Hematopoietic multipotent progenitor cell treated with erythropoietin and hydrocortisone succinate and interleukin-3 and kit ligand, for 8 days (in vitro differentiated cells): Measurements from ENCODE around the gene ATXN1L.
A peak's percentile ranks its signal among the peaks of the same experiment; 100 is the strongest.
"Not testable (repeated sequence)": the region's sequence is repeated elsewhere in the genome, so short reads cannot be mapped to it uniquely, and the experiment has no call there.

Source experiments
- DNase-seq: peaks from one replicate; pipeline ENCODE4 v3.0.0-alpha.2; 2015

The ATXN1L gene, protein sequence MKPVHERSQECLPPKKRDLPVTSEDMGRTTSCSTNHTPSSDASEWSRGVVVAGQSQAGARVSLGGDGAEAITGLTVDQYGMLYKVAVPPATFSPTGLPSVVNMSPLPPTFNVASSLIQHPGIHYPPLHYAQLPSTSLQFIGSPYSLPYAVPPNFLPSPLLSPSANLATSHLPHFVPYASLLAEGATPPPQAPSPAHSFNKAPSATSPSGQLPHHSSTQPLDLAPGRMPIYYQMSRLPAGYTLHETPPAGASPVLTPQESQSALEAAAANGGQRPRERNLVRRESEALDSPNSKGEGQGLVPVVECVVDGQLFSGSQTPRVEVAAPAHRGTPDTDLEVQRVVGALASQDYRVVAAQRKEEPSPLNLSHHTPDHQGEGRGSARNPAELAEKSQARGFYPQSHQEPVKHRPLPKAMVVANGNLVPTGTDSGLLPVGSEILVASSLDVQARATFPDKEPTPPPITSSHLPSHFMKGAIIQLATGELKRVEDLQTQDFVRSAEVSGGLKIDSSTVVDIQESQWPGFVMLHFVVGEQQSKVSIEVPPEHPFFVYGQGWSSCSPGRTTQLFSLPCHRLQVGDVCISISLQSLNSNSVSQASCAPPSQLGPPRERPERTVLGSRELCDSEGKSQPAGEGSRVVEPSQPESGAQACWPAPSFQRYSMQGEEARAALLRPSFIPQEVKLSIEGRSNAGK

DNA sequence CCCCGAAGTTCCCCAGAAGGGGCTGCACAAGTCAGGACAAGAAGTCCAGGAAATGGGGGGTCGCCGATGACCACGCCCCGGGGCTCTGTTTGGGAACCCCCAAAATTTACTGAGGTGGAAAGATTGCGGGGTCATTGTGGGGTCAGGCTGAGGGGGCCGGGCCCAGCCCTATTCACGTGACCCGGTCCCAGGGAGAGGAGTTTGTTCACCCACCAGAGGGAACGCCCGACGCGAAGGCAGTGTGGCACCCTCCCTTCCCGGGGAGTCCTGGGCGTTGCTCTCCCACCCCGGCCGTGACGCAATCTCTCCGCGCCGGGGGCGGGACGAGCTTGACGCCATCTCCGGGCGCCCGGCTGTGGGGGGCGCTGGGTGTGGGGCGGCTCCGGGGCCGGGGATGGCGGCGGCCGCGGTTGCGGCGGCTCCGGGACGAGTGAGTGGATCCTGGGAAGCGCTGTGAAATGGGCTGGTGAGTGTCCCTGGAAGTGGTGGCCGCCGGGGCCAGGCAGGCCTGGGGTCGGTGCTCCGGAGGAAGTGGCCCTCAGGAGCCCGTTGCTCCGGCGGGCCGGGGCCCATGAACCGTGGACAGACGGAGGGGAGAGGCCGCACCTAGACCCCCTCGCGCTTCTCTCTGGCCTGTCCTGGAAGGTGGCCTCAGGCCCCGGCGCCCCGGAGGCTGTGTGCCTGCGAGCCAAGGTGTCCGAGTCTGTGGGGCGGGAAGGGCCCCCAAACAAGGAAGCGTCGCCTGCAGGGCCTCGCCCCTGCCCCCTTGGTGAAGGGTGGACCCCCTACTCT, at the start of gene ATXN1L:
Gene ATXN1L, plus strand, starts transcription at position 338 of the 792 bp plus-strand sequence. CDS start 3,765 bp downstream, outside the sequence.
- DNase-seq = peak; percentile 95

DNA sequence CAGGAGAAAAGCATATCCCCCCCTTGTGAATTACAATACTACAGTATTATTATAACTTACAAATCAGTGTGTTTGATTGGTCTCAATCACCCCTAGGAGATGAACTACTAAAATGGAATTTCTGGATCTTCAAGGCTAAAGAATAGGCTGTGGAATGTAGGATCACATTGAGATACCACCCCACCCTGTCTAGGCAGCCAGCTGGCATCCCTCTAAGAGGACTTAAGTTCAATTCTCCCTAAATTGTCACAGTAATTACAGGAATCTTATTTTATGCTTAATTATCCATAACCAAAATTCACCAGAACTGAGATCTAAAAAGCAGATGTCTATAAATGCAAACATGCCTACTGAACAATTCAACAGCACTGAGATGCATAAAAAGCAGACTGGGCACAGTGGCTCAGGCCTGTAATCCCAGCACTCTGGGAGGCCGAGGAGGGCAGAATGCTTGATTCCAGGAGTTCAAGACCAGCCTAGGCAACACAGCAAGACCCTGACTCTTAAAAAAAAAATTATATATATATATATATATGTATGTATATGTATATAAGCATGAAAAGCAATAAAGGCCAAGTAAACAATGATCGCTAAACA, 49.2 kb upstream of the ATXN1L start:
- DNase-seq = no peak

DNA sequence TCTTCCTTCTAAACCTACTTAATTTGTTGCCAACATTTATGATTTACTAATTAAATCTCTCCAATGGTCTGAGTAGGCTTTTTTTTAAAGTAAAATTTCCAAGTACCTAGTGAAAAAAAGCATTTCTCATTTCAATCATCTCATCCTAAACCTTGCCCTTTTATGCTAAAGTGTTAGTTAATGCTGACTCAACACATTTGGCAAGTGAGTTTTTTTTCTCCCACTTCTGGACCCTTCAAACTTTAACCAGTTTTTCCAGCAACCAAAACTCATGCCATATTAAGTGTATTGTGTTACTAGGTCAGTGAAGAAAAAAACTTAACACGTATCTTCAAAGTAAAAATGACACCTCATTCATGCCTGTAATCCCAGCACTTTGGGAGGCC, 42.5 kb upstream of the ATXN1L start:
- DNase-seq = no peak

DNA sequence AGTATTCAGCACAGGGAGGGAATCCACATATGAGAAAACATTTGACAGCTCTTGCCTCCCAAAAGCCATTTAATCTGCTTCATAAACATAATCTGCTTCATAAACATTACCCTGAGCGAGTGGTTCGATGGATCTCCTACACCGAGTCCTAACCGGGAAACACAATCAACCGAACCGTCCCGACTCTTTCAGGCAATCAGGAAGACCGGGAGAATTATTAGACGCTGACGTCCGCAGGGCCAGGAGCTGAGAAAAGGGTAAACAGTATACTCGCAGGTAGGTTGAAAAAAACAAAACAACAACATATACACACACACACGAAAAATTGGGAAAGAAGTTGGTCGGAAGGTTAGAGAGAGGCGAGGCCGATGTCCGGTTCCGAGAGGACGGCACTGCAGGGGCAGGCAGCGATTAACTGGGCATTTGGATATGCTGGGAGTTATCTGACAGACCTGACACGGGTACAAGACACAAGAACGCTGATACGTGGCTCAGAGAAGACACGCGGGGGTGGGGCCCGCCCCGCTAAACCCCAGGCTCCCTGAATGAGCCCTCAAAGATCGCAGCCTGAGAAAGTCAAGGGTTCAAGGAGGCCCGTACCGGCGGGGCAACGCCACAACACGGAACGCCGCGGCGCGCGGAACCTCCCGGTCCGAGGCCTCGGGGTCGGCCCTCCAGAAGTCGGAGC, 37.7 kb upstream of the ATXN1L start:
- DNase-seq = peak; percentile 76

DNA sequence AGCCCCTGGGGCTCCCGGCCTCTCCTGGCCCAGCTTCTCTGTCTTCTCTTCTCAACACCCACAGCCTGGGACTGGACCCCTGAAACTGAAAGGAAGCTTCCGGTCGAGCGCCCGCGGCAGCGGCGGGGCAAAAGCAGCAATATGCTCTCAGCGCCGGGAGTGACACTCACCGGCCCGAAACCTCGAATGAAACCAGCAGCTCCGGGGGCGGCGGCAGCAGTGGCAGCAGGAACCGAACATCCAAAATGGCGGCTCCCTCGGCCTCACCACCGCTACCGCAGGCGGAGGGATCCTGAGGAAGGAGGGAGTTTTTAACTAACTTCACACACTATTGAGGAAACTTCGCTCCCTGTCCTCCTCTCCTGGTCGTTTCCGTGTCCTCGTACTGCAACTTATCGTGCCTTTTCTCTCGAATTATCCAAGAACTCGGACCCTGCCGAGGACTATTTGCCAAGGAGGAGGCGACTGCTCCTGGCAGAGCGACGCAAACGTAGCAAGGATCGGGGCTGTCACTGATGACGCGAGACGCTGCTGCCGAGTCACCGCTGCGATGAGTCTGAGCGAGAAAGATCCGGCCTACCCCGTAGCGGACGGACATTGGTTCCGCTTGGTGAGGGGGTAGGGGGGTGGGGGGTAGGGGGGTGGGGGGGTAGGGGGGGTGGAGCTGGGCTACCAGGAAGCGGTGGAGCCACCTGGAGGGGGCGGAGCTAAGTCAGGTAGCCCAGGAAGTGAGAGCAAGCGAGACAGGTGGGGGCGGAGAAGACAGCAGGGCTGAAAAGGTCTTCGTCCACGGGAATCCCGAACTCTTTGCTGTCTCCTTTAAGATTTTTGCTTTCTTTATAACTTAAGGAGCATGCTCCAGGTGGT, 37.0 kb upstream of the ATXN1L start, which contains the start of gene AP1G1:
Gene AP1G1, minus strand, starts transcription at position 242 of the 867 bp plus-strand sequence. CDS start 19,355 bp downstream, outside the sequence.
- peak; percentile 98 for DNase-seq

DNA sequence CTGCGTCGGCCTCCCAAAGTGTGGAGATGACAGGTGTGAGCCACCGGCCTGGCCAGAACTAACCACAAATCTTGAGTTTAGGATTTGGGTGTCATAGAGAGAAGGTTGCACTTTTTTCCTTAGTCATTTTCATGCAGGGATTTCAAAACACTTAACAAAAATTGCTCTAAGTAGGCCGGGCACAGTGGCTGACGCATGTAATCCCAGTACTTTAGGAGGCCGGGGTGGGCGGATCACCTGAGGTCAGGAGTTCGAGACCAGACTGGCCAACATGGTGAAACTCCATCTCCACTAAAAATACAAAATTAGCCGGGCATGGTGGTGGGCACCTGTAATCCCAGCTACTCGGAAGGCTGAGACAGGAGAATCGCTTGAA, 35.6 kb upstream of the ATXN1L start:
- DNase-seq = not testable (repeated sequence)

DNA sequence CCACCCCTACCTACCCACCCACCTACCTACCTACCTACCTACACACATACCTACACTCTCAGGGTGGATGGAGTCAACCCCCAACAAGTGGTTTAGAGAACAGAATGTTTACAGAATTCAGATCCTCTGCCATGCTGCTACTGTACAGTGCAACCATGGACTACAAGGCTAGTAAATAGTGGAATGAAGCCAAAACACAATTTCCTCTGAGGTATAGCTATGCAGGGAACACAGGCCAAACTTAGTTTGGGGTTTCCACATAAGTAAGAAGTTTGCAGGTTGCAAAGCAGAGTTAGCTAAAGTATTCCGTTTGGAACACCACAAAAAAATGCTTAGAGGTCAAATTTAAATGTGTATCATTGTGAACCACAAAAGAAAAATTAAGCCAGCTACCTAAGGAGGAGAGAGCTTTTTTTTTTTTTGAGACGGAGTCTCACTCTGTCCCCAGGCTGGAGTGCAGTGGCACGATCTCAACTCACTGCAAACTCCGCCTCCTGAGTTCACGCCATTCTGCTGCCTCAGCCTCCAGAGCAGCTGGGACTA, 34.4 kb upstream of the ATXN1L start:
- no peak for DNase-seq

DNA sequence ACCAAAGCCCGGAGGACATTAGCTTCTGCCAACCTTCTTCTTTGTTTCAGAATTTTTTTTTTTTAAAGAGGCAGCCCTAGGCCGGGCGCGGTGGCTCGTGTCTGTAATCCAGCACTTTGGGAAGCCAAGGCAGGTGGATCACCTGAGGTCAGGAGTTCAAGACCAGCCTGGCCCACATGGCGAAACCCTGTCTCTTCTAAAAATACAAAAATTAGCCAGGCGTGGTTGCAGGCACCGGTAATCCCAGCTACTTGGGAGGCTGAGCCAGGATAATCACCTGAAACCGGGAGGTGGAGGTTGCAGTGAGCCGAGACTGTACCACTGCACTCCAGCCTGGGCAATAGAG, 28.6 kb upstream of the ATXN1L start:
- not testable (repeated sequence) for DNase-seq

DNA sequence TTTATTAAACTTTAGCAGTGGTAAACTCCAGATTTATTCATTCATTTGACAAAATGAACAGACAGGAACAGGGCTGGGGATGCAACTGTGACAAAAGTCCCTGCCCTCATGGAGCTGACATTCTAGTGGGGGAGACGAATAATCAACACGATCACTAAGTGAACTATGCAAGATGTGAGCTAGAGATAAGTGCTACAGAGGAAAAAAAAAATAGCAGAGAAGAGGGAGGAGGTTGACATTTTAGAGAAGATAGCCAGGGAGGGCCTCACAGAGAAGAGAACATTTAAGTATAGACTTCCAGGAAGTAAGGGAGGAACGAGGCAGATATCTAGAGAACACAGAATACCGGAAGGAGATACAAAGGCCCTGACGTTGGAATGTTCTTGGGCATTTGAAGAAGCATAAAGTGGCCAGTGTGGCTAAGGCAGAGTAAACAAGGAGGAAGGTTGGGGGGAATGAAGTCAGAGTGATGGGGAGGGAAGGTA, 19.2 kb upstream of the ATXN1L start:
- peak; percentile 79 for DNase-seq

DNA sequence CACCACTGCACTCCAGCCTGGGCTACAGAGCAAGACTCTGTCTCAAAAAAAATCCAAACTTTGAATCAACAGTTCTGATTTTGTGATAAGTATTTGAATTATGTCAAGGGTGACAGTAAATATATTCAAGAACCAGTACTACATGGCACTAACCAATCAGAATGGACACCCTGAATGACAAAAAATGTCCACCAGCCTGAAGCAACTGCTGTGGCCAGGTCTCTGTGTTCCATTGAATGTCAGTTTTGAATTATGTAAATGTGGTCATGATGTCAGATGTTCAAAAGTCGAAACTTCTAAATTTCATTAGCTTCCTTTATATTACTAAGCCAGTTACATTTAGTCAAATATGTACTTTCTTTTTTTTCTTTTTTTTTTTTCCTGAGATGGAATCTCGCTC, 15.4 kb upstream of the ATXN1L start:
- no peak for DNase-seq

DNA sequence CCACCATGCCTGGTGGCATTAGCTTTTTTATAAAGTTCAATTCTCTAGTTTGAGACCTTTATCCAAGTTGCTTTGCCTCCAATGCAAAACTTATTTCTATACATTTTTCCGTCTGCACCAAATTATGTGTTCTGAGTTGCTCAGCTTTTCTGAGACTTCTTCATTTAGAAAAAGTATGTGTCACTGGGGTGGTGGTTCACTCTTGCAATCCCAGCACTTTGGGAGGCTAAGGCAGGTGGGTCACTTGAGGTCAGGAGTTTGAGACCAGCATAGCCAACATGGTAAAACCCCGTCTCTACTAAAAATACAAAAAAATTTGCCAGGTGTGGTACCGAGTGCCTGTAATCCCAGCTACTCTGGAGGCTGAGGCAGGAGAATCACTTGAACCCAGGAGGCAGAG, 14.1 kb upstream of the ATXN1L start:
- DNase-seq = not testable (repeated sequence)

DNA sequence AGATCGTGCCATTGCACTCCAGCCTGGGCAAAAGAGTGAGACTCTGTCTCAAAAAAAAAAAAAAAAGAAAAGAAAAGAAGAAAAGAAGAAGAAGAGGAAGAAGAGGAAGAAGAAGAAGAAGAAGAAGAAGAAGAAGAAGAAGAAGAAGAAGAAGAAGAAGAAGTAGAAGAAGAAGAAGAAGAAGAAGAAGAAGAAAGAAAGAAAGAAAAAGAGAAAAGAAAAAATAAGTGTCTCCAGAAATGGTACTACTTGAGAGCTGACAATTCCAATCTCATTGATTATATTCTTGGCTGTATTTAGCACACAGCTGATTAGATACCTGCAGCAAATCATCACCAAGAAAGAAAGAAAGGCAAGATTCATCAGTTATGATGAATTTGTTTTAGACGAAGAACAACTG, 13.7 kb upstream of the ATXN1L start:
- not testable (repeated sequence) for DNase-seq

DNA sequence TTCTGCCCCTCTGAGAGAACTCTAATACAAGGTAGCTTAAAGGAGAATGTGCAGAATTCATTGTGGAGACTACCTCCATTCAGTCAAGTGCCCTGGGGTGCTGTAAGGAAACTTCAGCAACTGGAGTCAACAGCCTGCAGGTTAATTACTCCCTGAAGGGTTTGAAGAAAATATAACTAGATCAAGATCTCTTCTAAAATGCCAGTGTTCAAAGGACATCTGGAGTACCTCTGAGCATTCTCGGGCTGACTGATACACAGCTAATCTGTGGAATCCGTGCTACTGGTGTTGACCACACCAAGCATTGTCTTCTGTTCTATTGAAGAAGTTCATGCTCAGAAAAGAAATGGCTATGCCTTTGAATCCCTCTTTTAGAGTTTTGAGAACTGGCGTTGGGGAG, 11.5 kb upstream of the ATXN1L start:
- DNase-seq = no peak

DNA sequence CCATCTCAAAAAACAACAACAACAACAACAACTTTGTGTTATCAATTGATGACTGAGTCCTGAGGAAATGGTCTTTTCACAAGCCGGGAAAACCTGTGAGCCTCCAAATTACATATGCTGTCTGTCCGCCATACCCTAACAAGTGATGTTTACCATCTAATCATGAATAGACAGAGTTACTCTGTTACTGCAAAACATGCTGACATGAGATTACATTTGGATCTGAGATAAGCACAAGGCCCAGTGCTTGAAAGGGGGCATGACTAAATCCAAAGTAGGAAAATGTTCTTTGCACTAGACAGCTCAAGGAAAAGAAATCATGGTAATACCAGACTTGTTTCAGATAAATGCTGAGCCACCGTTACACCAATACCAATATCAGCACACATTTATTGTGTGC, 8.6 kb upstream of the ATXN1L start:
- DNase-seq = peak; percentile 47

DNA sequence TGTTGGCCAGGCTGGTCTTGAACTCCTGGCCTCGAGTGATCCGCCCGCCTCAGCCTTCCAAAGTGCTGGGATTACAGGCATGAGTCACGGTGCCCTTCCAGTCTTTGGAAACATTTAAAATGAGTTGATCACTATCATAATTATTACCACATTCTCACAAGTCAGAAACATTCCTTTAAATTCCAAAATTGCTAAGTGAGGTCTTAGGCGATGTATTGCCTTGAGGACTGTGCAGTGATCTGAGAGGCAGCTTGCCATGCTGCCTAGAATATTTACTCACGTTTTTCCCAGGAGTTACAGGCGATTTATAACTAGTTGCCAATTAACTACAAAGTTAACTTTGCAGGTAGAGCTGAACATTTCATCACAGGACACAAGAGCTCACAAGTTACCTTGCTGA, 5.7 kb upstream of the ATXN1L start:
- no peak for DNase-seq

DNA sequence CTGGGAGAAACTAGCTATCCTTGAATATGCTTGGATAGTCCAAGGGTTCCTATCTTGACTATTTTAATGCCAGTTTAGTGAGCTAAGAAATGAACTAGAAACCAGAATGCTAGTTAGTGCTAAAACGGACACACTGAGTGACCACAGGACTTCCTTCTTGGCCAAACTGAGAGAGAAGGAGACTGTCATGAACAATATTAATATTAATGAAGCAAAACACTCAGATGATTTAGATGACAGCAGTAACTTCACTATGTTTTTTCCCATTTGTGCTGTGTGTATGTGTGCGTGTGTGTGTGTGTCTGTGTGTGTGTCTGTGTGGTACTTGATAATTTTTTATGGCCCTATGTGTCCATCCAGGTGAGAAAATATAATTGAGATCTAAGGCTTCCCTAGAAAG, 2.2 kb upstream of the ATXN1L start:
- DNase-seq = no peak

DNA sequence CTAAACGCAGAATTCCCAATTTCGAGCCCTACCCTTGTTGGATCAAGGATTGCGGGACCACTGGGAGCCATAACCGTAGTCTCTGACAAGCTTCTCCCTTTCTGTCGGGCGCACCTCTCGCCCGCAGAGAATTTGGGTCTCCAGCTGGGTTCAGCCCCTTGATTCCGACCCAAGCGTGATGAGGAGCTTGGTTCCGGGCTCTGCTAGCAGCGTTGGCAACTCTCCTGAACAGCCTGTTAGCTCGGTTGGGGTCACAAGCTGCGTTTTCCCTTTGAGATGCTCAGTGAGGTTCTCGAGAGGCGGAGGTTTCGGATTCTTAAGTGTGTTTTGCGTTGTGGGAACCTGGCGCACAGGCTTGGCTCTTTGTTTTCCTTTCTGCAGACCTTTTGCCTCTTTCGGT, 655 bp downstream of the ATXN1L start:
- peak; percentile 25 for DNase-seq

DNA sequence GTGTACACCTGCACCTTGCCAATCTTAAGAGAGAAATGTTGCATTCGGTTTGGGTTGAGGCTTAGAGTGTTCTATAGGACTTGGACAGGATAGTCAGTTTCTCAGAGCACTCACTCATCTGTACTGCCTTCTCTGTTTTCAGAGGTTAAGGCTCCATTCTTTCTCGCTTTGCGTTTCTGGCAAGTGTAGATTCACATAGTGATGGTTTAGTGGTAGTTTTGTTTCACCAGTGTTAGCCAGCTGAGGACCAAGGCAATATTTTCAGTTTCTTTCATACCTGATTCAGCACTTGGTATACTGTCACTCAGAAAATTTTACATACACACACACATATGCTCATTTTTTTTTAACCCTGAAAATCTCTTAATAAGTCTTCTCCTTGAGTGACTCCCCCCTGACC, 1.3 kb downstream of the ATXN1L start:
- no peak for DNase-seq

DNA sequence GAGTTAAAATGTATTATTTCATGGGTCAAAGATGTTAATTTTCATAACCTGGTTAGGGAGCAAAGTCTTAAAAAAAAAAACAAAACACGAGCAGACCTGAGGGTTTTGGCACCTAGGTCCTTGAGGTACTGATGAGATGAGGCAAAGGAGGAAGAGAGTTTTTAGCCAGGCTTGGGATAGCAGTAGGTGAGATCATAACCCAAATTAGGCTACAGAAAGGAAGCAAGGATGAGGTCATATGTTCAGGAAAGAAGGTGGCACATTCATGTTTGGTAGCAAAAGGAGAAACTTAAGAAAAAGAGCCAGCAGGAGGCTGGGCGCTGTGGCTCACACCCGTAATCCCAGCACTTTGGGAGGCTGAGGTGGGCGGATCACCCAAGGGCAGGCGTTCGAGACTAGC, 2.8 kb downstream of the ATXN1L start:
- no peak for DNase-seq

DNA sequence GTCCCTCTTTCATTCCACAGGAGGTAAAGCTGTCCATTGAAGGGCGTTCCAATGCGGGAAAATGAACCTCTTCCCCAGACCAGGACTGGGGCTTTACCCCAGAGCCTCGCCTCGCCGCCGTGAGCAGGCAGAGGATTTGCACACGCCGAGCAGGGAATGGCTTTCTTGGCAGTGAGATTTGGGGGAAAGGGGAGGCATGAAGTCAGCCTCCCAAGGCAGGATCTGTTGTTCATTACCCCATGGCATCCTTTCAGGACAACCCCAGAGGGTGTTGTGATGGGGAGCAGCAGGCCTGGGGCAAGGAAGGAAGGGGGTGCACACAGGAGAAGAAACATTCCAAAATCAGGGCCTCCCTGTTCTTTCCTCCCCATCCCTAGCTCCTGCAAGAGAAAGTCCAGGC, 6.0 kb downstream of the ATXN1L start:
- DNase-seq = no peak

DNA sequence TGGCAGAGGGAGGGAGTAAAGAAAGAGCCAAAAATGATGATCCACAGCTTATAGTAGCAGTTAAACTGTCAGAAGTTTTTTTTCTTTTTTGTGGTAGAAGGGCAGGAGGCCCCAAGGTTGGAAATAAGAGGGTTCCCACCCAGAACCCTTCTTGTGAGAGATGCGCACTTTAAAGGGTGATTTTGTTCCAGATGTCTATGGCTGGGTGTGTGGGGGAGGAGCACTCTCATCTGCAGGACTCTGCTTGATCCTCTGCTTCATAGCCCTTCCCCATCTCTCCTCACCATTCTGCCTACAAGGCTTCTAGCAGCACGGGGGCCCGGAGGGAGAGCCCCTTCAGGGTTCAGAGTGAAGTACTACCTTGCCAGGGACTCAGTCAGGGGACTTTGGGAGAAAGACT, 6.4 kb downstream of the ATXN1L start:
- no peak for DNase-seq
